ENCODE data around the gene SEC14L5.
"Not testable (repeated sequence)": the region's sequence is repeated elsewhere in the genome, so short reads cannot be mapped to it uniquely, and the experiment has no call there.

Gene SEC14L5

DNA sequence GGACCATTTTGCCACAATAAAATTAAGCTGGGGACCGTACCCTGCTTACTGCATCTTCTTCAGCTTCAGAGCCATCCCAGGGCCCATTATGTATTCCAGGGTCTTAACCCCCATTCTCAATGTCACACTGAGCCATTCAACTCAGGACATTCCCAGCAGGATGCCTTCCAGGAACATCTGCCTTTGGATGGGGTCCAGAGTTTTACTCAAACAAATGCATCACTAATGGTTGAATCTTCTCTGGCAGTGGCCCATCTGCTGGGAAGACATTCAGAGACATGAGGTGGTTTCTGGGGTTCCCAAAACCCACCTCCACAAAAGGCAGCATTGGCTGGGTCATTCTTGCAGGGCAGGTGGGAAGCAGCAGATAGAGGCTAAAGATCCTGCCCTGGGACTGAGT lies 3.4 kb upstream of the SEC14L5 start:
- DNase-seq (ENCODE audit: low spot score) = no peak

DNA sequence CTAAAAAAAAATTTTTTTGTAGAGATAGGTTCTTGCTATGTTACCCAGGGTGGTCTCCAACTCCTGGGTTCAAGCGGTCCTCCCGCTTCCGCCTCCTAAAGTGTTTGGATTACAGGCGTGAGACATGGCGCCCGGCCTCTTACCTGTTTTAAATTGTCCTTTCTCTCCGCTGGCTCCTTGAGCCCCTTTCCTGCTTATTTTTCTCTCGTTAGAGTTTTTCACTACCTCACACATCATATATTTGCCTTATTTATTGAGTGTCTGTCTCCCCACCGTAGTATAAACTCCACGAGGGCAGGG lies 760 bp upstream of the SEC14L5 start:
- no peak for DNase-seq (ENCODE audit: low spot score)

DNA sequence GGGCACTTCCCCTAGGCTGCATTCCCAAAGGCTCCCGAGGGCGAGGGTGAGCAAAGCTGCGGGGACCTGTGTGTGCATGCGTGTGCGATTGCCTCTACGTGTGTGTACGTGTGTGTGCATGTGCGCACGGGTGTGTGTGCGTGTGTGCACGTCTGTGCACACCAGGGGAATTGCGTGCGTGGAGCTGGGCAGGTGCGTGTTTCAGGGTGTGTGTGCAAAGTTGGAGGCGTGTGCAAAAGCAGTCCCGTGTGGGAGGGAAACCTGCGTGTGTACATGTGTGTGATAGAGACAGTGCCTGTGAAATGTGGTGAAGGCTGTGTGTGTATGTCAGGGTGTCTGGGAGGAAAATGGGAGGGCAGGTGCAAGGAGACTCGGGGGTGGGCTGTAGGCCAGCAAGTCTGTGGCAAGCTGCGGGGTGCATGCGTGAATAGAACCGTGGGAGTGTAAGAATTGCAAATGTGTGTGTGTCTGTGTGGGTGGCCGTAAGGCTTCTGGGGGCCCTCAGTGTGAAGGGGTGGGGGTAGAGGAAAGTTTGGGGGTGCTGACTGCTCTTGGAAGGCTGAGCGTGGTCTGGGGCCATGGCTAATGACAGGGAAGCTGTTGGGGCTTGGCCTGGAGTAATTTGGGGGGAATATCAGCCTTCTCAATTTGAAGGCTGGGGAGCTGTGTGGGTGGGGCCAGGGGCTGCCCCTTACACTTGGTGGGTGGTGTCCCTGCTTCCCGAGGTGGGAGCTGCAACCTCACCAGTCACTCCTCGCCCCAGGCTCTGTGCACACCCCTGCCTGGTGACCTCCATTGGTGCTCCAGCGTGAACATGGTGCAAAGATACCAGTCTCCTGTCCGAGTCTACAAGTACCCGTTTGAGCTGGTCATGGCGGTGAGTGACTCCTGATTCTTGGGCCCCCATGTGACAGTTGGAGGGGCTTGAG lies 644 bp downstream of the SEC14L5 start:
- DNase-seq (ENCODE audit: low spot score) = no peak

DNA sequence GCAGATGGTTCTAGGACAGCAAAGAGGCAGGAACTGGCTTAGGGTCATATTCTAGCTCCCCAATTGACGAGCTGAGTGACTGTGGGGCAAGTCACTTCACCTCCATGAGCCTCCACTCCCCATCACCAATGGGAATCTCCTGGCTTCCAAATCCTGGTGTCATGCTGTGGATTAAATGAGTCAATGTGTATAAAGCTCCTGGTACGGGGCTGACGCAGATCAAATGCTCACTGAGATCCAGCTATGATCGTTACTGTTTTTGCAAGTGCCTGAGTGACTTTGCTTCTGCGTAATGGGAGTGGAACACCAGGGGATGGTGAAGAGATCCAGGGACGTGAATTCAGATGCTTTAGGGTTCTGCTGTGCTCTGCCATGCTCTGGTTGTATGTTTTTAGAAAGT lies 2.4 kb downstream of the SEC14L5 start:
- DNase-seq (ENCODE audit: low spot score) = no peak

DNA sequence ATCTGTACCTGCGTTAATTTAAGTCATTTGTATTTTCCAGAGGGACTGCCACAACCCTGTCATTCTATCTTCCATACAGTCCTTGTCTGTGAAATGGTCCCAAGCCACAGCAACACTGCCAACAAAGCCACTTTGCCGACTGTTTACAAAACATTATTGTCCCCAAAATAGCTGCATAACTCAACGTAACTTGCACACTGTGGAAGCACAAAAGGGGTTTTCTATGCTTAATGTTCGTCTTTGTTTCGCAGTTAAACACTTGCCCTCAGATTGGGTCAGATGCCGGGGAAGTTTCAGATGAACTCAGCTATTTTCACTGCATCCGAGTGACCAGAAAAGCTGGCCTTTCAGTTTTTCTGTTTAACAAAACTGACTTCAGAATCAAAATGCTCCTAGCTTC lies 4.6 kb downstream of the SEC14L5 start:
- no peak for DNase-seq (ENCODE audit: low spot score)

DNA sequence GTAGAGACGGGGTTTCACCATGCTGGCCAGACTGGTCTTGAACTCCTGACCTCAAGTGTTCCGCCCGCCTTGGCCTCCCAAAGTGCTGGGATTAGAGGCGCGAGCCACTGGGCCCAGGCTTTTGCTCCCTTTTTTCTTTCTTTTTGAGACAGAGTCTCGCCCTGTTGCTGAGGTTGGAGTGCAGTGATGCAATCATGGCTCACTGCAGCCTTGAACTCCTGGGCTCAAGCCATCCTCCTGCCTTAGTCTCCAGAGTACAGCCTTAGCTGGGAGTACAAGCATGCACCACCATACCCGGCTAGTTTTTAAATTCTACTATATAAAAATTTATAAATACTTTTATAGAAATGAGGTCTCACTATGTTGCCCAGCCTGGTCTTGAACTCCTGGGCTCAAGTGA lies 5.4 kb downstream of the SEC14L5 start:
- DNase-seq (ENCODE audit: low spot score) = not testable (repeated sequence)

DNA sequence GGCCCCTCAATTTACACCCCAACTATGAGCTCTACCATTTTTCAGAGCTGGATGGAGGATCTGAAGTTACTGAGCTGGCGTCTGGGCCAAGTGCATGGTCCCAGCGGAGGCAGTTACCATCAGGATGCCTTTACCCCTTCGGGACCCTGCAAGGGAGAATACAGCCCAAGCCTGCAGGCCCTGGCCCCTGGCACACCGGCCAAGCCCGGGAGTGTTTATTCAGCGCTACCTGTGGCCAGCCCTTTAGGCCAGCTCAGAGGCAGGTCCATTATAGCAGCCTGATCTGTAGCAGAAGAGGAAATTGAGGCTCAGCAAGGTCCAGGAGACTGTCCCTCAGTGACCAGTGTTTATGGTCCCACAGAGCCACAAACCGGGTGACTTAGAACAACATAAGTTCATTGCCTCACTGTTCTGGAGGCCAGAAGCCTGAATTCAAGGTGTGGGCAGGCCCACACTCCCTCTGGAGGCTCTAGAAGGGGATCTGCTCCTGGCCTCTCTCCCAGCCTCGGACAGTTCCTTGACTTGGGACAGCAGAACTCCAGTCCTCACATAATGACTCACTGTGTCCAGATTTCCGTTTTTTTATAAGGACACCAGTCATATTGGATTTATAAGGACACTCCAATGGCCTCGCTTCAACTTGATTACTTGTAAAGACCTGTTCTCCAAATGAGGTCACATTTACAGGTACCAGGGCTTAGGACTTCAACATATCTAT lies 8.8 kb downstream of the SEC14L5 start:
- no peak for DNase-seq (ENCODE audit: low spot score)

DNA sequence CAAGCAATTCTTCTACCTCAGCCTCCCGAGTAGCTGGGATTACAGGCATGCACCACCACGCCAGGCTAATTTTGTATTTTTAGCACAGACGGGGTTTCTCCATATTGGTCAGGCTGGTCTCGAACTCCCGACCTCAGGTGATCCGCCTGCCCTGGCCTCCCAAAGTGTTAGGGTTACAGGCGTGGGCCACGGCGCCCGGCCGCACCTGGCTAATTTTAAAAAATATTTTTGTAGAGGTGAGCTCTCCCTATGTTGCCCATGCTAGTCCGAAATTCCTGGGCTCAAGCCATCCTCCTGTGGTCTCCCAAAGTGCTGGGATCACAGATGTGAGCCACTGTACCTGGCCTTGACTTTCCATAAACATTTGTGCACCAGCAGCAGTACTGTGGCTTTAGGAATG lies 10.1 kb downstream of the SEC14L5 start:
- not testable (repeated sequence) for DNase-seq (ENCODE audit: low spot score)

DNA sequence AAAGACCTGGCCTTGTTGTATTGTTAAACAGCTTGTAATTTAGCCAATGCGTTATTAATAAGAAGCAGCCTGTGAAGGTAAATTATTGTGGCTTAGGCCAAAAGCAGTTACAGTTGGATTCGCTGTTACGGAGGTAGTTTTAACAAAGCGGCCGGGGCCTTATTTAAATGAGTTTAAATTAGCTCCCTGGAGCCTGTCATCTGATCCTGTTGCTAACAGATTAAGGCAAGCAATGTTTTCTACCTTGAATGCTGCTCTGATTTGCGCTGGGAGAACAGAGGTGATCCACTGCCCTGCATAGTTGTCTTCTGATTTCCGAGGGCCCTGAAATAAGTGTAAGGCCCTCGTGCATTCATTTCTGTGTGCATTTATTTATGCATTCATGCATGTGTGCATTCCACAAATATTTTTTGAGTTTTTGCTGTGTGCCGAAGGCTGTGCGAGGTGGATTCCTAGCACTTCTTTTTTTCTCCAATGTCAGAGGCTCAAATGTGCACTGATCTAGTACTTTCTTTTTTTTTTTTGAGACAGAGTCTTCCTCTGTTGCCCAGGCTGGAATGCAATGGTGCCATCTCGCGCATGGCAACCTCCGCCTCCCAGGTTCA lies 10.9 kb downstream of the SEC14L5 start:
- DNase-seq (ENCODE audit: low spot score) = no peak

DNA sequence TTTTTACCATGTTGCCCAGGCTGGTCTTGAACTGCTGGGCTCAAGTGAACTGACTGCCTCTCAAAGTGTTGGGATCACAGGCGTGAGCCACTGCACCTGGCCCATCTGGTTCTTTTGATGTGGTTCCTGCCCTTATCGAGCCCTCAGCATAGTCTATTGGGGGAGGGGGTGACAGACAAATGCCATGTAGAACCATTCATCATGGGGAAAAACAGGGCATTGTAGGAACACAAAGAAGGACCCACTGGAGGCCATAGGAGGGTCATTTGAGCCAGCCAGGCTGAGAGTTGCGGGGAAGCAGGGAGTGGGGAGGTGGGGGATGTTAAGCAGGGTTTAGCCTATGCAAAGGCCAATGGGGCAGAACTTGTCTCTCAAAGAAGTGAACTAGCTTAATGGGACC lies 11.9 kb downstream of the SEC14L5 start:
- no peak for DNase-seq (ENCODE audit: low spot score)

DNA sequence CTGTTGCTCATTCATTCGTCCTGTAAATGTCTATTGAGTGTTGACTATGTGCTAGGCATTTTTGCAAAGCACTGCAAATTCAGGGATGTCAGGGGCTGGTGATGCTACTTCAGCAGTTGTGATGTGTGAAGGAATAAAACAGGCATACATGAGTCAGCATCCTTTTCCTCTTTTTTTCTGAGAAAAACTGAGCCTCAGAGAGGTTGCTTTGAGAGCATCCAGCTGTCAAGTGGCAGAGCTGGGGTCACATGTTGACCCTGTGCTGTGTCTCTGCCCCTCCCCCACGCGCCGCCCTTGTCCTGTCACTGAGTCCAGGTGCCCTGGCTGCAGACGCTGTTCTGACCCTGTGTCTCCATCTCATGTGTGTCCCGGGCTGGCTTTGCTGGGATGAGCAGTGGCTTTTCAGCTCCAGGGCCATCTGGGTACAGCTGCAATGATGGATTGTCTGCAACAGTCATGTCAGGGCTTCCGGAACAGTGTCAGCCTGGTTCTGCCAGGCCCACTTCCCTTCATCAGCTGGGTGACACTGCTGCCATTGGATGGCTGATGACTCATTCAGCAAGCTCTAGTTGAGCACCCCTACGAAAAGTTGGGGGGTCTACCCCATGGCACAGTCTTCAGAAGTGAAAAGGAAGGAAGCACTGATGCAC lies 14.9 kb downstream of the SEC14L5 start:
- DNase-seq (ENCODE audit: low spot score) = no peak

DNA sequence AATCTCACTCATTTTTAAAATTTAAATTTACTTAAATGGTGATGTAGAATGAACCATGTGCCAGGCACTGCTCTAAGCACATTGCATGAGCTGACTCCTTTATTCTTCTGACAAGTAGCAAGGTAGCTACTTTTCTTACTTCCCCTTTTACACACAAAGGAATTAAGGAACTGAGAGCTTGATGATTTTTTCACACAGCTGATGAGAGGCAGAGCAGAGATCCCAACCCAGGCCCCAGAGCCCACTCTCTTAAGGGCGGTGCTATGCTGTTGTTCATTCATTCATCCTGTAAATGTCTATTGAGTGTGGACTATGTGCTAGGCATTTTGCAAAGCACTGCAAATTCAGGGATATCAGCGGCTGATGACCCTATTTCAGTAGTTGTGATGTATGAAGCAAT lies 17.9 kb downstream of the SEC14L5 start:
- DNase-seq (ENCODE audit: low spot score) = no peak

DNA sequence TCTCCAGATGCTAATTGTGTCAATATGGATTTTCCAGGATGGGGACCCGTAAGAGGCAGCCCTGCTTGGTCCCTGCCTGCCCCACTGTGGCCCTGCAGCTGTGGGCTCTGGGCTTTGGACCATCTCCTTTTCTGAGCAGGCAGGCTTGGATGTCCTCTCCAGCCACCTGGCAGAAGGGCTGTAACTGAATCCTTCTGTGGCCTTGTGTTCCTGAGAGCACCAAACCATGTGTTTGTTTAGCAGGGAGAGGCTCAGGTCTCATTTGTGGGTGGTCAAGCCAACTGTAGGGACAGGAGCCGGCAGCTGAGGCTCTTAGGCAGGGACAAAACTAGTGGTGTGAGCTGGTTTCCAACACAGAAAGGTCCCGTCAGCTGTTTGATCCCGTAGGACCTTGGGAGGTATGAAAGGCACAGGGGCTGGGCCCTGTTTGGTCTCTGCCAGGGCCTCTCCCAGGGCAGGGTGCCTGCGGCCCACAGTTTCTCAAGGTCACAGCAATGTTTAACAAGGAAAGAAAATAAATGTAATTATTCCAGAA lies 18.5 kb downstream of the SEC14L5 start:
- DNase-seq (ENCODE audit: low spot score) = no peak

DNA sequence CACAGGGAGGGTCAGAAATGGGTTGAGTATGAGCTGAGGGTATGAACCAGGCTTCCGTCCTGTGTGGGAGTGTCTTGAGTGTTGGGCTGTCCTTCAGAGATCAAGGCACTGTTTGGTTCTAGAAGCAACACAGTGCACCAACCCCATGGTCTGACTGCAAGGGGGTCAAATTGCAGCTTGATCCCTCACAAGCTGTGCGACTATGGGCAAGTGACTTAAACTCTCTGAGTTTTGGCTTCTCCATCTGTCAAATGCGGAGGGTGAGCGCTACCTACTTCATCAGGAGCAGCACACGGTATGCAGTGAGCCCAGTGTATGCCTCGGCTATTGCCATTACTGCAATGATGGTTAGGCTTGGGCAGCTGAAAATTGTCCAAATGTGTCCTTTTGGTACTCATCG lies 21.0 kb downstream of the SEC14L5 start:
- DNase-seq (ENCODE audit: low spot score) = no peak

DNA sequence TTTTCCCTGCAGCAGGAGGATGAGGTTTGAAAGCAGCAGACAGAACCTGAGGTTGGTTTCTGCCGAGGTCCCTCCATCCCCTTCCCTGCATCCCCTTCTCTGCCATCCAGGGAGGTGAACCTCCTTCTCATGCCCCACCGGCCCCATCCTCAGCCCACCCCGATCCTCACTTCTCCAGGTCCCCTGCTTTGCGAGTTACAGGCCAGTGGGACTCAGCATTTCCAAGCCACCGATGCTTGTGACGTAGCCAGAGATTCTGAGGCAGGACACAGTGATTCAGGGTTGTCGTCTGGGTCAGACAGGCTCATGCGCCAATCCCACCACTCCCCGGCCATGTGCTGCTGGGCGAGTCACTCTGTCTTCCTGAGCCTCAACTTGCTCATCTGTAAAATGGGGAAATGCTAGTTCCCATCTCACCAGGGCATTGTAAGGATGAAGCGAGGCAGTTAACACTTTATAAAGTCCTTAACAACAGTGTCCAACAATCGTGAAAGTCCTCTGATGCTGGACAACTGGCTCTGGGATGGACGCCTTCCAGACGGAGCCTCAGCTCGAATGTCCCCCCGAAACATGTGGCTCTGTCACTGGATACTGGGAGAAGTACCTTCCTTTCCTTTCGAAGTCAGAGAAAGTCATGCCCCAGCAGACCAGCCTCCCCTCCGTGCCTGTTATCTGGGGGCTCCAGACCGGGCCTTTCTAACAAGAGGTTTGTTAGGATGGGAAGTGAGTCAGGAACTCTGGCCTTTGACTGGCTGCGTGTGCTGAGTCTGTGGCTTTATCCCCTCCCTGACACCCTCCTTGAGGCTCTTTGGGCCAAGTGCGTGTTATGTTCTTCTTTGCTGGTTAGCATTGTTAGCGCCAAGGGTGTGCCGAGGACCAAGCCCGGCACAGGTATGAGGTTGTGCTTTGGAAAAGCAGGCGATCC lies 21.9 kb downstream of the SEC14L5 start:
- DNase-seq (ENCODE audit: low spot score) = no peak

DNA sequence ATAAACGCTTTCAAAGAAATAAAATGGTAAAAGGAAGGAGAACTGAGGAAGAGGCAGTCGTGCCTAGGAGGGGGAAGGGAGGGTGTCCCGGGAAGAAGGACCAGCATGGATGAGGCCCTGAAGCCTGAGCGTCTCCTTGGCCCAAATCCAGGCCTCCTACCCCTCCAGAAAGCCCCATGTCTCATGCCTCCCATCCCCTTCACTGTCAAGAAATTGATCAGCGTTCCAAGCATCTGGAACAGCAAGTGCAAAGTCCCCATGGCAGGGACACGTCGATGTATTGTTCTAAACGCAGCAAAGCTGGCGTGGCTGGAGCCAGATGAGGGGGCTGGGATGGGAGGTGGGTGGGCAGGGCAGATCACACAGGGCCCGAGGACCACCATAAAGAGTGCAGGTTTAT lies 22.6 kb downstream of the SEC14L5 start:
- no peak for DNase-seq (ENCODE audit: low spot score)

DNA sequence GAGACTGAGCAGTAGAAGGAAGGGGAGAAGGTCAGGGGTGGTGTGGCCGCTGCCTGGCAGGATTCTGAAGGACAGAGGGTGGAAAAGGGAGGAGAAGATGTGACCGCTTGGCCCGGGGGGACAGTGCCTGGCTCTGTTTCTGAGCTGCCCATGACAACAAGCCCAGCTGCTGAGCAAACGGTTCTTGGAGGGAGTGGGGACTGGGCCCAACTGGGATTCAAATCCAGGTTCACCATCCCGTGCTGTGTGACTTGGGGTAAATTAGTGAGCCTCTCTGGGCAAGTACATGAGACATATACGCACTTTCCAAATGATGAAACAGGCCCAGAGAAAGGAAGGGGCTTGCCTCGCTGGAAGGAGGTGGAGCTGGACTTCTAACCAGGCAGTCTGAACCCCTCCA lies 23.3 kb downstream of the SEC14L5 start:
- no peak for DNase-seq (ENCODE audit: low spot score)

DNA sequence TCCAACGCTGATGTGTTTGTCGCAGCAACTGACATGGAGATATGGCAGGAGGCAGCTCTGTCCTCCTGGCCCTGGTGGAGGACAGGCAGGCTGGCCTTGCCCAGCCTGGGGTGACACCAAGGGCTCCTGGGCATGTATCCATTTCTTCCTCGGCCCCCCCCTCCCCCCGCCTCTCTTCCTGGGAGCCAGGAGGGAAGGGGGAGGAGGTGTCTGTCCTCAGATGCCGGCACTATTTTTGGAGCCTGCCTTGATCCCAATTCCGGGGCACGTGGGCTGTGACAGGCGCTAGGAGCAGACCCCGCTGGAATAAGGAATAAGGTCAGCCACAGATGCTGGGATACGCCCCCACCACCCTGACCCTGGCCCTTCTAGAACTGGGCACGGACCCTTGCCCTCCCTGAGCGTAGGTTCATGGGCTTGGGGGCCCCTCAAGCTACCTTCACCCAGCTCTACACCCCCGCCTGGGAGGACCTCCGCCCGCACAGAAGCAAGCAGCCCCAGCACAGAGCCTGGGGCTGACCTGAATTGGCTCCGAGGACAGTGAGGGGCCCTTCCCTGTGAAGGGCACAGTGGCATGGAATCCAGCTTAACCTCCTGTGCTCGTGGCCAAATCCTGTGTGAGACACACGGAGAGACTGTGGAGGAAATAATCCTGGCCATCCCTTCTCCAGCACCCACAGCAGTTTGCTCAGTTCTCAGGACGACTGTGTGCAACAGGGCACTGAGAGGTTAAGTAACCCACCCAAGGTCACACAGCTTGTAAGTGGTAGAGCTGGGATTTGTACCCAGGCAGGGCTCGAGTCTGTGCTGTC lies 24.1 kb downstream of the SEC14L5 start:
- peak; percentile 16 for DNase-seq (ENCODE audit: low spot score)

DNA sequence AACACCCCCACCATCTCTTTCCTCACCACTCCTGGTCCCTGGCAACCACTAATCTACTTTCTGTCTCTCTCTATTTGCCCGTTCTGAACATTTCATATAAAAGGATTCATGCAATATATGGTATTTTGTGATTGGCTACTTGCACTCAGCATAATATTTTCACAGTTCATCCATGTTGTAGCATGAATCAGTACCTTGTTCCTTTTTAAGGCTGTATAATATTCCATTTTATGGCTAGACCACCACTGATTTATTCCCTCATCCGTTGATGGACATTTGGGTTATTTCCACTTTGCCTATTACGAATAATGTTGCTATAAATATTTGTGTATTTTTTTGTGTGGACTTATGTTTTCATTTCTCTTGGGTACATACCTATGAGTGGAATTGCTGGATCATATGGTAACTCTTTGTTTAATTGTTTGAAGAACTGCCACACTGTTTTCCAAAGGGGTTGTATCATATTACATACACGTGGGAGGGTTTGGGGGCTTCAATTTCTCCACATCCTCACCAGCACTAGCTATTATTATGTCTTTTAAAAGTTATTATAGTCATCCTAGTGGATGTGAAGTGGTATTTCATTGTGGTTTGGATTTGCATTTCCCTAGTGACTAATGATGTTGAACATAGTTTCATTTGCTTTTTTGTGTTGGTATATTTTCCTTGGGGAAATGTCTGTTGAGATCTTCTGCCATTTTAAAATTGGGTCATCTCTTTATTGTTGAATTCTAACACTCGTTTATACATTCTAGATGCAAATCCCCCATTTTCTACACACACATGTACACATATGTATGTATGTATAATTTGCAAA lies 26.3 kb downstream of the SEC14L5 start:
- DNase-seq (ENCODE audit: low spot score) = no peak

DNA sequence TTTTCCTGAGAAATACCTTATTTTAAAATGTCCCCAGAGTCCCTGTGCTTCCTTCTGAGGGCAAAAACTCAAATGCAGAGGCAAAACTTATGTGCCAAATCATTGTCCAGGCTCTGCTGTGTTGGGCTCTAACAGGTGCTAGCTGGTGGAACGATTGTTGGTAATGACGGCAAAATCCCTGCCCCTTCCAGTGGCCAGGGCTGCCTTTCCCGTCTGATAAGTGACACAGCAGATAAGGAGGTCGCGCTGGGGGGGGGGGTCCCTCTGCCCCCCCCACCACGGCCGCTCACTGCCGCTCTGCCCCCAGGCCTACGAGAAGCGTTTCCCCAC lies 29.1 kb downstream of the SEC14L5 start:
- no peak for DNase-seq (ENCODE audit: low spot score)
